IMR-90 (cell line): Measurements from ENCODE around the gene FYCO1.

Experiments used
- CEBPB ChIP-seq: IDR thresholded peaks from 2 replicates; pipeline ENCODE4 v1.6.1; 2012; ENCODE audit warnings: low read depth, low read length, improper control_type of control experiment
- CHD1 ChIP-seq: IDR thresholded peaks from 2 replicates; pipeline ENCODE4 v1.6.1; 2012; ENCODE audit warnings: low read depth, low read length, improper control_type of control experiment
- CTCF ChIP-seq: conservative IDR thresholded peaks from 2 replicates; pipeline ENCODE4 v1.5.1; 2012; ENCODE audit warnings: mild to moderate bottlenecking, low read depth, low read length, improper control_type of control experiment
- FOS ChIP-seq: fragments of 150-350 bp; IDR thresholded peaks from 2 replicates; pipeline ENCODE4 v1.6.1; 2016; ENCODE audit warnings: low read depth, low read length
- MAFK ChIP-seq: IDR thresholded peaks from 2 replicates; pipeline ENCODE4 v1.6.1; 2012; ENCODE audit warnings: low read depth, low read length, improper control_type of control experiment
- MAZ ChIP-seq: IDR thresholded peaks from 2 replicates; pipeline ENCODE4 v1.6.1; 2012; ENCODE audit warnings: low read depth, mild to moderate bottlenecking, low read length, improper control_type of control experiment, moderate library complexity, borderline replicate concordance
- MXI1 ChIP-seq: IDR thresholded peaks from 2 replicates; pipeline ENCODE4 v1.6.1; 2012; ENCODE audit warnings: low read depth, mild to moderate bottlenecking, low read length, moderate library complexity, borderline replicate concordance
- POLR2A ChIP-seq: IDR thresholded peaks from 2 replicates; pipeline ENCODE4 v1.6.1; 2012; ENCODE audit warnings: mild to moderate bottlenecking, low read depth, low read length
- RAD21 ChIP-seq: IDR thresholded peaks from 2 replicates; pipeline ENCODE4 v1.6.1; 2012; ENCODE audit warnings: low read length, improper control_type of control experiment
- RFX5 ChIP-seq: IDR thresholded peaks from 2 replicates; pipeline ENCODE4 v1.8.0; 2012; ENCODE audit warnings: low read depth, mild to moderate bottlenecking, low read length, moderate library complexity
- USF2 ChIP-seq: fragments of 150-350 bp; IDR thresholded peaks from 2 replicates; pipeline ENCODE4 v1.6.1; 2017; ENCODE audit warnings: mild to moderate bottlenecking, antibody characterized with exemption, low read length, low read depth
- TF ChIP-seq, protein P1 (sequence below): fragments of 150-350 bp; IDR thresholded peaks from 2 replicates; pipeline ENCODE4 v1.6.1; 2016; ENCODE audit warnings: low read depth, mild to moderate bottlenecking, low read length, moderate library complexity, borderline replicate concordance

- TF ChIP-seq CTCF = no peak
- TF ChIP-seq CEBPB = no peak
- no peak for TF ChIP-seq RFX5
- TF ChIP-seq POLR2A = no peak
- TF ChIP-seq, protein P1, sequence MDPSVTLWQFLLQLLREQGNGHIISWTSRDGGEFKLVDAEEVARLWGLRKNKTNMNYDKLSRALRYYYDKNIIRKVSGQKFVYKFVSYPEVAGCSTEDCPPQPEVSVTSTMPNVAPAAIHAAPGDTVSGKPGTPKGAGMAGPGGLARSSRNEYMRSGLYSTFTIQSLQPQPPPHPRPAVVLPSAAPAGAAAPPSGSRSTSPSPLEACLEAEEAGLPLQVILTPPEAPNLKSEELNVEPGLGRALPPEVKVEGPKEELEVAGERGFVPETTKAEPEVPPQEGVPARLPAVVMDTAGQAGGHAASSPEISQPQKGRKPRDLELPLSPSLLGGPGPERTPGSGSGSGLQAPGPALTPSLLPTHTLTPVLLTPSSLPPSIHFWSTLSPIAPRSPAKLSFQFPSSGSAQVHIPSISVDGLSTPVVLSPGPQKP = no peak
- no peak for TF ChIP-seq FOS
- TF ChIP-seq MAFK = no peak
- no peak for TF ChIP-seq USF2
- TF ChIP-seq RAD21 = no peak
- TF ChIP-seq MAZ = no peak
- no peak for TF ChIP-seq CHD1
- no peak for TF ChIP-seq MXI1
Observed at GRCh38 chr3:46024131-46024530, 28.5 kb upstream of the FYCO1 start.
